HG03558 (cell line): ENCODE measurements around the gene B4GALNT3.

ENCODE experiments used
- ATAC-seq: cut with Tn5 transposase; IDR thresholded peaks from one replicate; pipeline ENCODE4 v1.9.1; 2021; ENCODE audit warnings: moderate number of reproducible peaks; ENCODE audit not compliant: unreplicated experiment; ENCODE audit errors: extremely low read depth

Gene B4GALNT3

DNA sequence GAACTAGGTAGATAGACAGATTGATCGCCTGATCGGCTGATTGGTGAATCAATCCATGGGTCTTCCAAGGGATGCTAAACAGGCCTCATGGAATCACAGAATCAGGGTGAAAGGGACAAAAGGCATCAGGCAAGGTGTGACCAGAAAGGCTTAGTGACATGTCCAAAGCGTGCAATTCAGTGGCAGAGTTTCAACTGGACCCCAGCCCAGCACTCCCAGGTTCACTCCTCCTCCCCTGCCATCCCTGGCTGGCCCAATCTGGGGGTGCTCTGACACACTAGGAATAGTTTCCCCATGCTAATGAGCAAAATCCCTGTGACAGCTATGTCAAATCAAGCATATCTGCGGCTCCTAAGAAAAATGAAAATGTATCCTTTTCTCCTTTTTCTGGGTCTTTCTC lies 153.1 kb downstream of the B4GALNT3 start:
- ATAC-seq = no peak
